Activated CD4-positive, alpha-beta T cell treated with anti-CD3 and anti-CD28 coated beads for 1 hour (primary cell): ENCODE measurements around the gene SEC14L2.
"Not testable (repeated sequence)": the region's sequence is repeated elsewhere in the genome, so short reads cannot be mapped to it uniquely, and the experiment has no call there.

ENCODE experiments used
- DNase-seq: peaks from one replicate; pipeline ENCODE4 v3.0.0-alpha.2; 2020

The SEC14L2 gene

GRCh38 chr22:30460555-30460954, 63.7 kb downstream of the SEC14L2 start:
- DNase-seq: not testable (repeated sequence)

- no peak for DNase-seq
These were observed 72.3 kb downstream of the SEC14L2 start for GRCh38 chr22:30469165-30469564.

GRCh38 chr22:30470655-30471054, 73.8 kb downstream of the SEC14L2 start:
- no peak for DNase-seq

GRCh38 chr22:30471616-30472318, 74.9 kb downstream of the SEC14L2 start, which contains the start of gene SEC14L3:
SEC14L3 (minus strand) TSS chr22:30472017; CDS start chr22:30471958, 59 bp downstream.
- DNase-seq: no peak

GRCh38 chr22:30472994-30473720, 76.3 kb downstream of the SEC14L2 start:
- no peak for DNase-seq

GRCh38 chr22:30474121-30474520, 77.3 kb downstream of the SEC14L2 start:
- no peak for DNase-seq
